ENCODE measurements around the gene IL7R. TPM values are rescaled to one million over a fixed set of nuclear protein-coding genes. Genes with fewer than 3 reads are reported as not detected.

The IL7R gene
- total RNA-seq, 1 experiment from 2014 or later, result not detected

DNA sequence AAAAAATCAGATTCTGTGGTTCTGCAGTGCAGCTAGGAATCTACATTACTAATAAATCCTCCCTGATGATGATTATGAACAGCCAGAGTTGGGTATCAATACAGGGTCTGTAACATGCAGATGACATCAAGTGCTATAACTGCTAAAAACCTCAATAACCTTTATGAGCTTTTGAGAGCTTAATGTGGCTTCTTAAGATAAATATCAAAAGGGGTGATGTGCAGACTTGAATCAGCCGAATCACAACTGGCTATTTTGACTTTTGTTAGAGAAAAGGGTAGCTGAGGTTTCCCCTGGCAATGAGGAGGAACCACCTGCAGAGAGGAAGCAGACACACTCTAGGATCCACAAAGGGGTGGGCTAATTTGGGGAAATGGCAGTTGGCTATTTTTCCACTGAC is 51.5 kb downstream of the IL7R start:
- Histone ChIP-seq H3K56ac (ENCODE audit: insufficient read length, low read depth, low read length) (no peak overlapping the region), H4K5ac (ENCODE audit: insufficient read length, low read depth, low read length) (no peak overlapping the region), H2BK120ac (ENCODE audit: low read depth, low read length, poor library complexity, severe bottlenecking) (no peak overlapping the region), H3K4me1 (ENCODE audit: insufficient read depth, low read length) (no peaks in the 10 kb centered on the region), H2BK12ac (ENCODE audit: insufficient read length, low read depth, low read length) (no peak overlapping the region), H3K18ac (ENCODE audit: insufficient read length, low read depth, low read length) (no peak overlapping the region), H4K8ac (replicated peaks; ENCODE audit: insufficient read length, low read depth, low read length) (no peak overlapping the region), H3K79me1 (ENCODE audit: insufficient read depth, low read depth, low read length, poor library complexity, severe bottlenecking) (no peaks in the 10 kb centered on the region), H3K23ac (ENCODE audit: insufficient read length, low read depth, low read length) (no peak overlapping the region), H2BK5ac (ENCODE audit: insufficient read length, low read length) (no peak overlapping the region), H3K14ac (ENCODE audit: insufficient read depth, low read length) (no peak overlapping the region), H3K4me2 (ENCODE audit: insufficient read depth, insufficient read length, low read length) (no peak overlapping the region), H3K9ac (ENCODE audit: extremely low read depth, insufficient read length, low read length) (no peak overlapping the region), H3K79me2 (ENCODE audit: insufficient read depth, low read length) (no peaks in the 10 kb centered on the region), H3K27ac (ENCODE audit: insufficient read length, low read depth, low read length) (no peak overlapping the region), H2AK5ac (ENCODE audit: insufficient read length, low read length) (no peak overlapping the region), H2BK20ac (ENCODE audit: low read depth, low read length, poor library complexity, severe bottlenecking) (no peak overlapping the region), H4K91ac (ENCODE audit: insufficient read length, low read depth, low read length) (no peak overlapping the region), H3K27me3 (ENCODE audit: insufficient read depth, low read length) (no peaks in the 10 kb centered on the region), H3T11ph (ENCODE audit: low read length) (no peak overlapping the region), H3K4ac (ENCODE audit: low read depth, low read length) (no peak overlapping the region), H3K23me2 (ENCODE audit: insufficient read length, low read depth, low read length, poor library complexity, severe bottlenecking) (no peaks in the 10 kb centered on the region), H4K20me1 (ENCODE audit: control insufficient read depth, insufficient read depth, insufficient read length) (no peaks in the 10 kb centered on the region), H3K9me3 (ENCODE audit: control insufficient read depth, low read depth, low read length) (no peaks in the 10 kb centered on the region), H2AFZ (ENCODE audit: low read length) (no peak overlapping the region), H2BK15ac (ENCODE audit: low read depth, low read length) (no peak overlapping the region)
- Mint-ChIP-seq H3K27me3 (ENCODE audit: low read depth) (peaks cover 5% of the 10 kb centered on the region), H3K36me3 (ENCODE audit: insufficient read depth in 1 of 3, low read depth in 3 of 3) (peaks cover 4 to 23% (median 17%) of the 10 kb centered on the region in 3 experiments; a peak in 6 of 7 replicates), H3K9me3 (peaks cover 38 to 39% of the 10 kb centered on the region in 2 experiments), H3K4me1 (peaks cover 3 to 8% of the 10 kb centered on the region in 2 experiments; a peak in 3 of 4 replicates), H3K4me3 (no peak overlapping the region), H3K27ac (no peak overlapping the region)
- TF ChIP-seq, protein P1, sequence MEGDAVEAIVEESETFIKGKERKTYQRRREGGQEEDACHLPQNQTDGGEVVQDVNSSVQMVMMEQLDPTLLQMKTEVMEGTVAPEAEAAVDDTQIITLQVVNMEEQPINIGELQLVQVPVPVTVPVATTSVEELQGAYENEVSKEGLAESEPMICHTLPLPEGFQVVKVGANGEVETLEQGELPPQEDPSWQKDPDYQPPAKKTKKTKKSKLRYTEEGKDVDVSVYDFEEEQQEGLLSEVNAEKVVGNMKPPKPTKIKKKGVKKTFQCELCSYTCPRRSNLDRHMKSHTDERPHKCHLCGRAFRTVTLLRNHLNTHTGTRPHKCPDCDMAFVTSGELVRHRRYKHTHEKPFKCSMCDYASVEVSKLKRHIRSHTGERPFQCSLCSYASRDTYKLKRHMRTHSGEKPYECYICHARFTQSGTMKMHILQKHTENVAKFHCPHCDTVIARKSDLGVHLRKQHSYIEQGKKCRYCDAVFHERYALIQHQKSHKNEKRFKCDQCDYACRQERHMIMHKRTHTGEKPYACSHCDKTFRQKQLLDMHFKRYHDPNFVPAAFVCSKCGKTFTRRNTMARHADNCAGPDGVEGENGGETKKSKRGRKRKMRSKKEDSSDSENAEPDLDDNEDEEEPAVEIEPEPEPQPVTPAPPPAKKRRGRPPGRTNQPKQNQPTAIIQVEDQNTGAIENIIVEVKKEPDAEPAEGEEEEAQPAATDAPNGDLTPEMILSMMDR (conservative IDR thresholded peaks at IDR 0.05), result no peak
- WGBS (ENCODE audit: extremely low coverage, insufficient read length, low lambda C conversion rate), result no CpG with 5 or more reads among the region's 1 CpG
- DNase-seq, result no peak
